ENCODE results near the gene ADNP2.

Gene ADNP2

GRCh38 chr18:80105369-80106167 lies 3.5 kb upstream of the ADNP2 start:
- Histone ChIP-seq H3K4me3 (ENCODE audit: control insufficient read depth in 1 of 7, extremely low read depth in 1 of 7, insufficient read depth in 4 of 7, low read depth in 2 of 7, low read length in 6 of 7) (no peak overlapping the region), H3K27ac (ENCODE audit: insufficient read depth in 1 of 2, low read depth in 1 of 2, low read length in 2 of 2, poor library complexity in 1 of 2, severe bottlenecking in 2 of 2) (no peak overlapping the region), H3K9me3 (ENCODE audit: control extremely low read depth in 1 of 5, control insufficient read depth in 4 of 5, insufficient read depth in 2 of 5, low read depth in 1 of 5, low read length in 4 of 5) (peaks cover 0 to 4% (median 0%) of the 10 kb centered on the region in 5 experiments), H3K4me1 (ENCODE audit: control extremely low read depth in 1 of 4, control insufficient read depth in 4 of 4, insufficient read depth in 4 of 4, low read length in 3 of 4) (peaks cover 5 to 12% (median 6%) of the 10 kb centered on the region in 4 experiments), H3K36me3 (ENCODE audit: control insufficient read depth in 4 of 4, insufficient read depth in 4 of 4, low read length in 3 of 4) (no peaks in the 10 kb centered on the region), H3K27me3 (replicated peaks in 2 of 5; ENCODE audit: control insufficient read depth in 4 of 5, insufficient read depth in 5 of 5, low read length in 4 of 5) (no peaks in the 10 kb centered on the region)
- CTCF ChIA-PET = interaction anchor here (1.1 to 1.2 kb wide), 2 partner anchors 309 to 367 kb away, joined by 3 read pairs; no protein-coding TSS in a partner anchor
- POLR2A ChIA-PET = interaction anchor here (0.6 kb wide), 3 partner anchors 20 to 301 kb away, joined by 3 to 7 read pairs (median 3); no protein-coding TSS in a partner anchor
- 95% methylated on average over 11 of the region's 13 CpGs for WGBS (ENCODE audit: insufficient coverage)
- peak in 1 of 3 donors; percentile 15 for DNase-seq

DNA sequence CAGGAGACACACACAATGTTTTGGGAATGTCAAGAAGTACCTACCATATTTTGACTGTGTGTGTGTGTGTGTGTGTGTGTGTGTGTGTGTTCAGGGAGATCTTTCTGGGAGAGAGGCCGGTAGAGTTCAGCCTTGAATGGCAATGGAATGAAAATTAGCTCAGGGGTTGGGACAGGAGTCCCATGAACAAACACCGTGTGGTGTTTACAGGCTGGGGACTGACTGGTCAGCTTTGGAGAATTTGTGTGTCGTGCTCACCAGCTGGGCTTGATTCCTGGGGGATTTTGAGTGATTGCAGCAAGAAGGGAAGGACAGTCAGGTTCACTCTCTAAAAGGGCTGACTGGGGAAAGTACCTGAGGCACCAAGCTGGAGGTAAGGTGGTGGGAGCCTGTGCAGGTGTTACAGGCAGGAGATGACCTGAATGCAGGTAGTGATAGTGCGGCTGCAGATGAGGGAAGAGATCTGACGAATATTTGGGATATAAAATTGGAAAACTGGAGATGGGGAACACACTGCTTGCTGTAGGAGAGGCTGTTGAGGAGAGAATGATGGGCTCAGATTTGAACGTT lies 2.5 kb upstream of the ADNP2 start:
- CTCF ChIA-PET = interaction anchor here (1.1 kb wide), 1 partner anchor 368 kb away, joined by 3 read pairs; no protein-coding TSS in a partner anchor
- POLR2A ChIA-PET = interaction anchor here (0.6 kb wide), 2 partner anchors 152 to 302 kb away, joined by 3 to 7 read pairs; no protein-coding TSS in a partner anchor

DNA sequence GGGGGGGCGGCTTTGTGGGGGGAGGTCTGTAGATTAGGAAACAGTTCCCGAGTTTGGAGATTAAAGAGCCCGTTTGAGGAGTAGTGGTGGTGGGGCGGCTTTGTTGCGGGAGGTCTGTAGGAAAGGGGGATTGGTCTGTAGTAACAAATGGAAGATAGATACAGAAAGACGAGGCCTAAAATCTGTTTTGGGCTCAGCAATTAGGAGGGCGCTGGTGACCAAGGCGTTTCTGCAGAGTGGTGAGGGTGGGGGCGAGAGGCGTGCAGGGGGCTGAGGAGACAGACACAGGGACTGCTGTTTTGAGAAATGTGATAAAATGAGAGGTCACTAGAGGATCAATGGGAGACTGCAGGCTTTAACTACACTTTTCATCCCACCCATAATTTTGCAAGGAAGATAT lies 1.6 kb upstream of the ADNP2 start:
- no peaks in the 10 kb centered on the region for H3K27me3 ChIP-seq (replicated peaks in 2 of 5; ENCODE audit: control insufficient read depth in 4 of 5, insufficient read depth in 5 of 5, low read length in 4 of 5)
- peaks cover 10 to 20% (median 12%) of the 10 kb centered on the region in 4 experiments for H3K4me1 ChIP-seq (ENCODE audit: control extremely low read depth in 1 of 4, control insufficient read depth in 4 of 4, insufficient read depth in 4 of 4, low read length in 3 of 4)
- no peak overlapping the region for H3K4me3 ChIP-seq (ENCODE audit: control insufficient read depth in 1 of 7, extremely low read depth in 1 of 7, insufficient read depth in 4 of 7, low read depth in 2 of 7, low read length in 6 of 7)
- DNase-seq = peak in 2 of 3 donors; percentile 8 to 12
- no peak overlapping the region for H3K27ac ChIP-seq (ENCODE audit: insufficient read depth in 1 of 2, low read depth in 1 of 2, low read length in 2 of 2, poor library complexity in 1 of 2, severe bottlenecking in 2 of 2)
- H3K9me3 ChIP-seq (ENCODE audit: control extremely low read depth in 1 of 5, control insufficient read depth in 4 of 5, insufficient read depth in 2 of 5, low read depth in 1 of 5, low read length in 4 of 5) = no peaks in the 10 kb centered on the region
- ChIA-PET CTCF (no interaction called here), POLR2A (no interaction called here)
- 89% methylated on average over 5 of the region's 10 CpGs for WGBS (ENCODE audit: insufficient coverage)
- no peaks in the 10 kb centered on the region for H3K36me3 ChIP-seq (ENCODE audit: control insufficient read depth in 4 of 4, insufficient read depth in 4 of 4, low read length in 3 of 4)

More for the DNA sequence above, 2.5 kb upstream of the ADNP2 start:
- H3K4me3 ChIP-seq (ENCODE audit: control insufficient read depth in 1 of 7, extremely low read depth in 1 of 7, insufficient read depth in 4 of 7, low read depth in 2 of 7, low read length in 6 of 7) = no peak overlapping the region
- H3K27ac ChIP-seq (ENCODE audit: insufficient read depth in 1 of 2, low read depth in 1 of 2, low read length in 2 of 2, poor library complexity in 1 of 2, severe bottlenecking in 2 of 2) = no peak overlapping the region
- H3K27me3 ChIP-seq (replicated peaks in 2 of 5; ENCODE audit: control insufficient read depth in 4 of 5, insufficient read depth in 5 of 5, low read length in 4 of 5) = no peaks in the 10 kb centered on the region
- peaks cover 10 to 20% (median 12%) of the 10 kb centered on the region in 4 experiments for H3K4me1 ChIP-seq (ENCODE audit: control extremely low read depth in 1 of 4, control insufficient read depth in 4 of 4, insufficient read depth in 4 of 4, low read length in 3 of 4)
- H3K9me3 ChIP-seq (ENCODE audit: control extremely low read depth in 1 of 5, control insufficient read depth in 4 of 5, insufficient read depth in 2 of 5, low read depth in 1 of 5, low read length in 4 of 5) = no peaks in the 10 kb centered on the region
- WGBS (ENCODE audit: insufficient coverage) = 86% methylated on average over 6 of the region's 6 CpGs
- DNase-seq = no peak
- no peaks in the 10 kb centered on the region for H3K36me3 ChIP-seq (ENCODE audit: control insufficient read depth in 4 of 4, insufficient read depth in 4 of 4, low read length in 3 of 4)

- no peak overlapping the region for H3K27ac ChIP-seq (ENCODE audit: insufficient read depth in 1 of 2, low read depth in 1 of 2, low read length in 2 of 2, poor library complexity in 1 of 2, severe bottlenecking in 2 of 2)
- POLR2A ChIA-PET = interaction anchor here (1.1 kb wide), 1 partner anchor 74 kb away, joined by 5 read pairs; the partner anchor contains the start of gene RBFA
- H3K9me3 ChIP-seq (ENCODE audit: control extremely low read depth in 1 of 5, control insufficient read depth in 4 of 5, insufficient read depth in 2 of 5, low read depth in 1 of 5, low read length in 4 of 5) = no peaks in the 10 kb centered on the region
- H3K4me3 ChIP-seq (ENCODE audit: control insufficient read depth in 1 of 7, extremely low read depth in 1 of 7, insufficient read depth in 4 of 7, low read depth in 2 of 7, low read length in 6 of 7) = no peak overlapping the region
- no peaks in the 10 kb centered on the region for H3K27me3 ChIP-seq (replicated peaks in 2 of 5; ENCODE audit: control insufficient read depth in 4 of 5, insufficient read depth in 5 of 5, low read length in 4 of 5)
- DNase-seq = no peak
- CTCF ChIA-PET = interaction anchor here (1.5 kb wide), 1 partner anchor 72 kb away, joined by 3 read pairs; no protein-coding TSS in a partner anchor
- peaks cover 10 to 20% (median 12%) of the 10 kb centered on the region in 4 experiments for H3K4me1 ChIP-seq (ENCODE audit: control extremely low read depth in 1 of 4, control insufficient read depth in 4 of 4, insufficient read depth in 4 of 4, low read length in 3 of 4)
- no peaks in the 10 kb centered on the region for H3K36me3 ChIP-seq (ENCODE audit: control insufficient read depth in 4 of 4, insufficient read depth in 4 of 4, low read length in 3 of 4)
- WGBS (ENCODE audit: insufficient coverage) = 99% methylated on average over 19 of the region's 23 CpGs
Measured at GRCh38 chr18:80108121-80108536, 933 bp upstream of the ADNP2 start.

- peak overlapping the region; percentile 48 to 89 (median 75) for H3K4me3 ChIP-seq (ENCODE audit: control insufficient read depth in 1 of 7, extremely low read depth in 1 of 7, insufficient read depth in 4 of 7, low read depth in 2 of 7, low read length in 6 of 7)
- peaks cover 10 to 20% (median 12%) of the 10 kb centered on the region in 4 experiments for H3K4me1 ChIP-seq (ENCODE audit: control extremely low read depth in 1 of 4, control insufficient read depth in 4 of 4, insufficient read depth in 4 of 4, low read length in 3 of 4)
- WGBS (ENCODE audit: insufficient coverage) = 0% methylated on average over 15 of the region's 34 CpGs
- peak overlapping the region in 1 of 2 experiments; percentile 61 for H3K27ac ChIP-seq (ENCODE audit: insufficient read depth in 1 of 2, low read depth in 1 of 2, low read length in 2 of 2, poor library complexity in 1 of 2, severe bottlenecking in 2 of 2)
- H3K27me3 ChIP-seq (replicated peaks in 2 of 5; ENCODE audit: control insufficient read depth in 4 of 5, insufficient read depth in 5 of 5, low read length in 4 of 5) = no peaks in the 10 kb centered on the region
- ChIA-PET POLR2A (no interaction called here), CTCF (interaction anchor here (1.2 kb wide), 1 partner anchor 21 kb away, joined by 3 read pairs; no protein-coding TSS in a partner anchor)
- no peaks in the 10 kb centered on the region for H3K9me3 ChIP-seq (ENCODE audit: control extremely low read depth in 1 of 5, control insufficient read depth in 4 of 5, insufficient read depth in 2 of 5, low read depth in 1 of 5, low read length in 4 of 5)
- DNase-seq = peak in 1 of 3 donors; percentile 10
- no peaks in the 10 kb centered on the region for H3K36me3 ChIP-seq (ENCODE audit: control insufficient read depth in 4 of 4, insufficient read depth in 4 of 4, low read length in 3 of 4)
Measured at GRCh38 chr18:80109676-80110078, 615 bp downstream of the ADNP2 start.

- H3K4me3 ChIP-seq (ENCODE audit: control insufficient read depth in 1 of 7, extremely low read depth in 1 of 7, insufficient read depth in 4 of 7, low read depth in 2 of 7, low read length in 6 of 7) = no peak overlapping the region
- no peak overlapping the region for H3K27ac ChIP-seq (ENCODE audit: insufficient read depth in 1 of 2, low read depth in 1 of 2, low read length in 2 of 2, poor library complexity in 1 of 2, severe bottlenecking in 2 of 2)
- H3K9me3 ChIP-seq (ENCODE audit: control extremely low read depth in 1 of 5, control insufficient read depth in 4 of 5, insufficient read depth in 2 of 5, low read depth in 1 of 5, low read length in 4 of 5) = no peaks in the 10 kb centered on the region
- CTCF ChIA-PET = interaction anchor here (0.9 kb wide), 2 partner anchors 30 to 125 kb away, joined by 3 read pairs; no protein-coding TSS in a partner anchor
- DNase-seq = no peak
- H3K4me1 ChIP-seq (ENCODE audit: control extremely low read depth in 1 of 4, control insufficient read depth in 4 of 4, insufficient read depth in 4 of 4, low read length in 3 of 4) = peaks cover 10 to 20% (median 12%) of the 10 kb centered on the region in 4 experiments
- 100% methylated on average over 1 of the region's 1 CpG for WGBS (ENCODE audit: insufficient coverage)
- H3K36me3 ChIP-seq (ENCODE audit: control insufficient read depth in 4 of 4, insufficient read depth in 4 of 4, low read length in 3 of 4) = peaks cover 0 to 4% (median 3%) of the 10 kb centered on the region in 4 experiments
- H3K27me3 ChIP-seq (replicated peaks in 2 of 5; ENCODE audit: control insufficient read depth in 4 of 5, insufficient read depth in 5 of 5, low read length in 4 of 5) = no peaks in the 10 kb centered on the region
- POLR2A ChIA-PET = interaction anchor here (1.6 kb wide), 1 partner anchor 25 kb away, joined by 3 read pairs; no protein-coding TSS in a partner anchor
Measured at GRCh38 chr18:80112624-80113248, 3.7 kb downstream of the ADNP2 start.
